Astrocyte of the hippocampus (primary cell): Measurements from ENCODE around the gene C1orf210.

Experiments
- DNase-seq: peaks from one replicate; pipeline ENCODE4 v3.0.0; 2011; ENCODE audit warnings: low read depth, low spot score

C1orf210 gene

DNA sequence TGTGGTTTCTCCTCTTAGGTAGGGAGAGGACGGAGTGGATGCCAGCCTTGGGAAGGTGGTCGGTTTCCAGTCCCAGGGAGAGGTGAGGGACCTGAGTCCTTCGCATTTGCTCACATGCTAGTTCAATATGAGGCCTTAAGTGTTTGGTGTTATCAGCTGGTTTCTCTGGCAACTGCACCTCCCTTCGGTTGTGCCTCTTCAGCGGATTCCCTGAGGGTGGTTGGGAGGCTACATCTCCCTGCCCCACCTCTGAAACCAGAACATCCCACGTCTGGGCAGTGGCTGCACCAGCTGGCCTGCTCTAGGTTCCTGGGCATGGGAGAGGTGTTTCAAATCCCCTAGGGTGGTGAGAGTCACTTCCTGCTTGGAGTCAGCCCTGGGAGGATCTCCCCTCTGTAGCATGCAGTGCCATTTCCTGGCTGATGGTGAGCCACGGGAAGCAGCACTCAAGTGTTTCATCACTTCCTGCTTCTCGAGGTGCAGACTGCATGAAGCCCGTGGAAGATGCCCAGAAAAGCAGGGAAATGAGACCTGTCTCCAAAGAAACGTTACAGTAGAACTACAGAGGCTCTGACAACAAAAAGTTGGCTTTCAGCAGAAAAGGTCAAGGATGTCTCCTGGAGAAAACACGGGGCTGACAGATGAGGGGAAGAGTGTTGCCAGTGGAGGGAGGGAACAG is 11.1 kb downstream of the C1orf210 start:
- DNase-seq: no peak

DNA sequence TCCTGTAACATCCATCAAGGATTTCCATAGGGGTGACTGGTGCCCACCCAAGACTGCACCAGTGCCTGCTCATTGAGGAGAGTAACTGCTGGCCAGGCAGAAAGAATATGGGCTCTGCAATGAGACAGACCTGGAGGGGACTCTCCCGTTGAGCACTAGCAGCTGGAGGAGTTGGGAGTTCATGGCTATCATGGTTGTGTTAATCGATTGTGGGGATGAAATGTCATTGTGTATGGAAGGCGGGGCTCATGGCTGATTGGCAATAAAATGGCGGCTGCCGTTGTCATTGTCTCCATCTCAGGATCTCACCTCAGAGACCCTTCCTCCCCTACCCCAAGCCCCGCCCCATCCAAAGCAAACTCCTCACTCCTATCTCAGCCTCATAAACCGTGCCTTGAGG is 11.7 kb downstream of the C1orf210 start:
- no peak for DNase-seq

DNA sequence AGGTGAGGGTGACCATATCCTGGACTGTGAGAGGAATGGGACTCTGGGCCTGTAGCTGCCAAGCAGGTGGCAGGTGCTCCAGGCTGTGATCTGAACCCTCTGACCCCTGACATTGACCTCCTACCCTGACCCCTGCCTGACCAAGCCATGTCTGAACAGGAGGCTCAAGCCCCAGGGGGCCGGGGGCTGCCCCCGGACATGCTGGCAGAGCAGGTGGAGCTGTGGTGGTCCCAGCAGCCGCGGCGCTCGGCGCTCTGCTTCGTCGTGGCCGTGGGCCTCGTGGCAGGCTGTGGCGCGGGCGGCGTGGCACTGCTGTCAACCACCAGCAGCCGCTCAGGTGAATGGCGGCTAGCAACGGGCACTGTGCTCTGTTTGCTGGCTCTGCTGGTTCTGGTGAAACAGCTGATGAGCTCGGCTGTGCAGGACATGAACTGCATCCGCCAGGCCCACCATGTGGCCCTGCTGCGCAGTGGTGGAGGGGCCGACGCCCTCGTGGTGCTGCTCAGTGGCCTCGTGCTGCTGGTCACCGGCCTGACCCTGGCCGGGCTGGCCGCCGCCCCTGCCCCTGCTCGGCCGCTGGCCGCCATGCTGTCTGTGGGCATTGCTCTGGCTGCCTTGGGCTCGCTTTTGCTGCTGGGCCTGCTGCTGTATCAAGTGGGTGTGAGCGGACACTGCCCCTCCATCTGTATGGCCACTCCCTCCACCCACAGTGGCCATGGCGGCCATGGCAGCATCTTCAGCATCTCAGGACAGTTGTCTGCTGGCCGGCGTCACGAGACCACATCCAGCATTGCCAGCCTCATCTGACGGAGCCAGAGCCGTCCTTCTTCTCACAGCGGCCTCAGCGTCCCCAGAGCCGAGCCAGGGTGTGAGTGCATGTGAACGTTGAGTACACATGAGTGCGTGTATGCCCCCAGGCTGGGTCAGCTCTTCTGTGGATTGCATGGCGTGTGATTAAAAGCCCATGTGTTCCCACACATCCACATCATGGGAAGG is 12.5 kb downstream of the C1orf210 start:
- no peak for DNase-seq

DNA sequence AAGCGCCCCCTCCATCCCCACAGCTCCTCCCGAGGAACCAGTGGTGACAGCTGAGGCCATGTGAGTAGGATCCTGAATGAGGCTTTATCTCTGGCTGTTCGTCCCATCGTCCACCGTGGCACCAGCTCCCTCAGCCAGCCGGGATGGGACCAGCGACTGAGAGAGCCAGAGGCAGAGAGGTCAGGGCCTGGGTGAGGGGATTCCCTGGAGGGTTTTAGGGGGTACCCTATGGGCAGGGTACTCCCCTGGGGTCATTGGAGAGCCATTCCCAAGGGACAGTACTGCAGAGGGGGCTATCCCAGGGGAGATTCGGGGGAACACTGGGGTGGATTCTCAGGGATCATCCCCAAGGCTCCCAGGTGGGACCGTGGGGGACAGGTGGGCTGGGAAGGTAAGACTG is 13.2 kb downstream of the C1orf210 start:
- no peak for DNase-seq

DNA sequence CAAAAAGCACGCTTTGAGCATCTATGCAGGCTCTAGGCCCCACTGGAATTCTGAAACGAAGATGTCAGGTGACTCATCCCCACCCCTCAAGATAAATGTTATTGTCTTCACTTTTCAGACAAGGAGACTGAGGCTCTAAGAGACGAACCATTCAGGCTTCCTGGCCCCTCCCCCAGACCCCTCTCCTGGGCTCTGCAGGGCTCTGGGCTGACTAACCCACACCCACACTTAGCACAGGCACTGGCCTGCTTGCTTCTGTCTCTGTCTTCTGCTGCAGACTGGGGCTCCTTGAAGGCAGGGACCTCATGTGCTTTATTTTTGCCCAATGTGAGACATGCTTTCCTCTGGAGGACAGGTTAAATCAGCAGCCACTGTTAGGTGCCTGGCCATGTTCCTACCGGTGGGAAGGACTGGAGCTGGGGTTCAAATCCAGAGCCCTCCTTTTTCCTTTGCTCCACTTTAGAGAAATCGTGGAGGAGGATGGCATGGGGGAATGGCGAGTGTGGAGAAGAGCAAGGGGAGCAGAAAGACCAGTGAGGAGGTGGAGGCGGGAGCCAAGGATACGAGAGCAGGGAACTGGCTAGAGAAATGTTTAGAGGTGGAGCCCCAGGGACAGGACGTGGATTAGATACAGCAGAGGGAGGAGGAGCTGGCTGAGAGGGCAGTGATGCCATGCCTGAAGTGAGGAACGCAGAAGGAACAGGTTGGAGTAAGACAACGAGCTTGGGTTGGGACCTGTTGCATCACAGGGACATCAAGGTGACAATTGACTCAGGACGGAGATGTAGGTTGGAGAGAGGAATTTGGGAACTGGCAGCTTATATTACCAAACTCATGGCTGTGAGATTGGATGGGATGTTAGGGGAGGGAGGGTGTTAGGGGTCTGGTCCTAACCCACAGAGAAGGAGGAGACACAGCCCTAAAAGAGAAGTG is 13.9 kb downstream of the C1orf210 start:
- DNase-seq: no peak

DNA sequence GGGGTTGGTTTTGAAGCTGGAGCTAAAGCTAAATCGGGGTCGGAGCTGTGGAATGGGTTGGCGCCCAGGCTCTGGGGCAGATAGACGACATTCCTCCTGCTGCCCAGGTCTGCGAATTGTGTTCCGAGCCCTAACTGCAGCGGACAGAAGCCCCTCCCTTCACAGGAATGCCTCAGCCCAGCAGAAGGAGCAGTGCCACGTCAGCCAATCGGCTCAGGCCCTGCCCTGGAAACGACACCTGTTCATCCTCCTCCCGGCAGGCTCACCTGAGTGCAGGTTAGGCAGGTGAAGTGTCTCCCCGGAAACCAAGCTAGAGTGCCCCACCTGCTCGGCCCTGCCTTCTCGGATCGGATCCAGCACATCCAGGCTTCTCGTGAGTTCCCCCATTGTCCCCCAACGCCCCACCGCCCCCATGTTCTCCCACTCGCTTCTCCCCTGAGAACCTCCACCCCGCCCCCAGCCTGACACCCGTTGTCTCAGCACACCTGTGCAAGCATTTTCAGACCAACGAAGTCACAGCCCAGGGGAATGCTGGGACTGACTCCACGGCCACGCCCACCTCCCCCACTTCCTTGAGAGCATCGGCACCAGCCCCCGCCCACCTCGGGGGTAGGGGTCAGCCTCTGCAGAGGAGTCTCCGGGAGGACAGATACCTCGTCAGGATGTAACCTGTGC is 14.8 kb downstream of the C1orf210 start:
- peak; percentile 29 for DNase-seq

DNA sequence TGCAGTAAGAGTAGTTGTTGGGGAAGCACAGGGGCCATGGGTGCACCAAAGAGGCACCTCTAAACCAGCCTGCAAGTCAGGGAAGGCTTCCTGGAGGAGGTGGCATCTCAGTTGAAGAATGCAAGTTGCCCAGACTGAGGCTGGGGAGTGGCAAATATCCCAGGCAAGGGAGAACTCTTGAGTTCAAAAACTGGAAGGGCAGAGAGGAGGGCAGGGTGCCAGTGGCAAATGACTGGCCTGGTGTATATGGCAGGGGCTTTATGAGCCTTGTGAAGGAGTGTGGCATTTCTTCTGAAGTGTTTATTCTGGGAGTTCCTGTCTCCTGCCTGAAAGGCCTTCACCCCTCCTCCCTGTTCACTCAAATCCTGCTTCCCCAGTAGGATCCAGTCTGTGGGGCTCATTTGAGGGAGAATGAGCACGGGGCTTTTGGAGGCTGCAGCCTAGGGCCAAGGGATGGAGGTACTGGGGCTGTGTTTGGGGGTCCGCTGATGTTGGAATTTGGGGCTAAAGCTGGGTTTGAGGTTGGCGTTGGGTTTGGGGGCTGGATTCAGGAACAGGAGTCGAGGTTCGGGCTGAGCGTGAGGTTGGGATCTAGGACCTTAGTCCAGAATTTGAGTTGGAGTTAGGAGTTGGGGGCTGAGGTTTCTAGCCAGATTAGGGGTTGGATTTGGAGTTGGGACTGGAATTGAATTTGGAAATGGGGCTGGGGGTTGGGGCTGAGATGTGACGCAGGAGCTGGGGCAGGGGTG is 15.6 kb downstream of the C1orf210 start, which contains the start of gene TMEM125:
TSS of gene TMEM125 (plus strand) at position 357 of the 749 bp plus-strand sequence. CDS start 2,740 bp downstream, outside the sequence.
- DNase-seq: no peak

DNA sequence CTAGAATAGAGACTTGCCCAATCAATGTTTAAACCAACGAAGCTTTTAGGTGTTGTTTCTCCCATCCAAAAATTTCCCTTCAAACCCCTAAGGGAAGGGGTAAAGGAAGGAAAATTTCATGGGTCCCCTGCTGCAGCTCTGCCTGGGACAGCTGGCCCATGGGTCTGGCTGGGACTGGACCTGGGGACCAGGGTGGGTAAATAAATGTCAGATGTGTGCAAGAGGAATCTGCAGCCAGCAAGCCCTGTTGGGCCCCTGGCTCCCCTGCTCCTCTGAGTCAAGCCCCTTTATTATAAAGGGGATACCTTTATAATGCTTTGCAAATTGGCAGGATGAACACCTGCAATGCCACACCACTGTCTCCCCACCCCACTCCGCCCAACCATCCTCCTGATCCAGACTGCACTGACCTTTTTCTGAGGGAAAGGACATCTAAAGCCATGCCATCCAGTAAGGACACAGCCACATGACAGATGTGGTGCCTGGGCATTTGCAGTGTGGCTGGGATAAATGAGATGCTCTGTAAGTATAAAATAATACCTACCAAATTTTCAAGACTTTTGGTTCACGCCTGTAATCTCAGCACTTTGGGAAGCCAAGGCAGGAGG is 17.5 kb downstream of the C1orf210 start:
- DNase-seq: no peak

DNA sequence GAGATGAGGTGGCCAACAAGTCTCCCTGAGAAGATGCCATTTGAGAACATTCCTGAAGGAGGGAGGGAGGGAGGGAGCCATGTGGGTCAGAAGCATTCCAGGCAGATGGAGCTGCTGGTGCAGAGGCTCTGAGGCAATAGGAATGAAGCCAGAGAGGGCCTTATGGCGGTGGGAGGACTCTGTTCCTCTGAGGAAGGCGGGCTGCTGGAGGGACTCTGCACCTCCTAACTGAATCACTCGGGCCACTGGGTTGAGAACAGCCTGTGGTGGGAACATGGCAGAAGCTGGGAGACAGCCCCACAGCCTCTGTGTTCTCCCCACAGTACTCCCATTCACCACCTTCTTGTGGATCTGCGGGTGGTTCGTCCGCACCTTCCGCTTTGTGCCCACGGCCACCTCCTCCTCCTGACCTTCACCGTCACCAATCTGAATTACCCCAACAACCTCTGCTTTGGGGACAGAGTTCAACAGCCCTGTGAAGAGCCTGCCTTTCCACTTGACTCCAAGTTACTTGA is 18.0 kb downstream of the C1orf210 start:
- DNase-seq: peak; percentile 72

DNA sequence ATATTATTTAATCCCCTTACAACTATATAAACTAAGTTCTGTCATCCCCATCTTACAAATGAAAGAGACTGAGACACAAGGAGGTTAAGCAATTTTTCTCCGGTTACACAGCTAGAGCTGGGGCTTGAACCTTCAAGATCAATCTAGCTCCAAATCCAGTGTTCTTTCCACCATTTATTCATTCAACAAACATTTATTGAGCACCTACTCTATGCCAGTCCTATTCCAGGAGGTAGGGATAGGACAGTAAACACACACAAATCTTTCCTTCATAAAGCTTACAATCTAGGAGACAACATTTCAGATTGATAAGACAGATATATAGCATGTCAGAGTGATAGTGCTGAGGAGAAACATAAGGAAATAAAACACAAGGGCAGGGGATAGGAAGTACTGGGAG is 18.5 kb downstream of the C1orf210 start:
- DNase-seq: no peak

DNA sequence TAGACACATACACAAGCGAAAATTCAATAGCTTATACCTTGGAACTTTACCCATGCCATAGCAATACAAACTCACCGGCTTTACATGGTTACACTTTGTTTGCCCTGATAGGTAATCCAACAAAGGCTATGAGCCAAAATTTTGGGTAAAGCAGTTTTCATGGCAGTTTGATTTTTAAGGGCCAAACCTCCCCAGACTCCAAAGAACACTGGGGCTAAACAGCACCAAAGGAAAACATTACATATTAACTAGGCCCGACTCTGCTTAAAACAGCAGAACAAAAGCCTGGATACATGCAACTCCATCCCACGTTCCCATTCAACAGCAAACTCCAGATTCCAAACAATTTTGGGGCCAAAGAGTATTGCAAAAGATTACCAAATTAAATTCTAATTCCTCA is 19.9 kb downstream of the C1orf210 start:
- DNase-seq: no peak

DNA sequence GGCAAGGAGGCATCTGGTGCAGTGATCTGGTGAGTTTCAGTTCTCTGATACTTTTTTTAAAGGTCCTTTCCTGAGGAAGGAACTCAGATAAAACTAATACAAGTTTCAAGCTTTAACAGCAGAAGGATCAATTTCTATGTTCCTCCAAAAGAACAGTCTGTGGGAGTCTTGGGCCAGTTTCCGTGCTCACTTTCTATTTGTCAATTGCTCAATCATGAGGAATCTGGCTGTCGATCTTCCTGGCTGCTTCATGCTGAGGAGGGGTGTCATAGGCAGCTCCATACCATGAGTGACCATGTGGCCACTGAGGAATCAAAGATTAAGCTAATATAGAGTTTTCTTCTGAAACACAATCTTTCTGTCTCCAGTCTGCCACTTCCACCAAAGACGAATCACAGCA is 27.0 kb downstream of the C1orf210 start:
- no peak for DNase-seq

DNA sequence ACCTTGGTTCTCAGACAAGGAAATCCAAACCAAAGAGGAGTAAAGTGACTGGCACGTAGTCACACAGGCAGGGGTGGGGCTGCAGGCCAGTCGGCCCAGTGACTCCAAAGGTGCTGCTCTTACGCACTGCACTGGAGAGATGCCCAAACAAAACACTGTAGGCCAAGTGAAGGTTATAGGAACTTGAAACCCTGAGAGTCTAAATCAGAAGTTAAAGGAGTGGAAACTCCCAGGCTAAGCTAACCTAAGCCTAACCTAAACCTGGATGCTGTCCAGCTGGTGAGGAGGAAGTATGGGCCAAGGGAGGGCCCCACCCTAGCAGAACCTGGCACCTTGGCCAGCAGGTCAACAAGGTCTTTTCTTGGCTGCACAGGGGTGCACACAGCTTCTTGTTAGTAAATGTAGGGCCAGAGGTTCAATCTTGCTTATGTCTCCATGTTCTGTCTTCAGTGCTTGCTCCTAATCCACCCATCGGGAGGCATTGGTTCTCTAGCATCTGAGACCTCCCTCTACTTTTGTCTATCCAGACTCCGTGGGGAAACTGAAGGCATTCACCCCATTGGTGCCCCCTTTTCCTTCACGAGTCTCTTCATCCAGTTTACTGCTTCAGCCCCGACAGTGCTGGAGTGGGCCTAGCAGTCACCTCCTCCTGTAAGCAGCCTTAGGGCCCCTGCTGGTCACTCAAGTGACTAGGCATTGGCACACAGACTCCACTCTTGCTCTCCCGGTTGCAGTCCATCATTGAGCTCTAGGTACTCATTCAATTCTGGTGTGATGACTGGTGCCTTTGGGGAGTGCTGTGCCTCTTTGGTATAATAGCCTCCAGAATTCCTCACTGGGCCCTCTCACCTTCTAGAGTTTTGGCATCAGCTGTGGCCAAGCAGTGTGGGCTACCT is 28.5 kb downstream of the C1orf210 start:
- no peak for DNase-seq

DNA sequence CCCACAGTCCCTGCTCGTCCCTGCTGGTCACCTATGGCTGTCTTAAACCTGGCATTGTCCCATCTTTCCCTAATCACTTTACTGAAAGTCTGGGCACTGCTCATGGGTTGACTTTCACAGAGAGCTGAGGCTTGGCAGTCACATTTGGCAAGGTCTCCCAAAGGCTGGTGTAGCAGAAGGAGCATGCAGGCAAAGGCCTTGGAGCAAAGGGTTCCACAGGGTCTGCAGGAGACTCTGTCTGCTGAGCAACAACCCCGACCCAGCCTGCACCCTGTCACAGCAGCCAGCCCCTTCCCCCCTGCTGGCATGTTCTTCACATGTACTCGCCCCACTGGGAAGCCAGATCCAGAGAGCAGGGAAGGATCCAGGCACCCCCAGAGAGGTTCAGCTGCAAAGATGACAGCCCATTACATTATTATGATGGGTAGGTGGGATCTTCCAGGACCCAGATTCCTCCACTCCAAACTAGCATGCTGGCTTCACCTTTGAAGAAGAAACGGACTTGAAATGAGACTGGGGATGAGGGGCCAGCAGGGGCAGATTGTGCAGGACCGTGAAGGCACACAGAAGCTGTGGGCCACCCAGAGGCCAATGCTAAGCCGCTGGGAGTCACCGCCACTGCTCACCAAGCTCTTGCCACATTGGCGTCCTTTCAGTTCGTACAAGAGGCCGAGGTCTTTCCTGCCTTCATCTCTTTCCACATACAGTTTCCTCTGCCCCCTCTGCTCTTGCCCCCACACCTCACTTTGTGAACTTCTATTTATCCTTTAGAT is 29.8 kb downstream of the C1orf210 start:
- no peak for DNase-seq

DNA sequence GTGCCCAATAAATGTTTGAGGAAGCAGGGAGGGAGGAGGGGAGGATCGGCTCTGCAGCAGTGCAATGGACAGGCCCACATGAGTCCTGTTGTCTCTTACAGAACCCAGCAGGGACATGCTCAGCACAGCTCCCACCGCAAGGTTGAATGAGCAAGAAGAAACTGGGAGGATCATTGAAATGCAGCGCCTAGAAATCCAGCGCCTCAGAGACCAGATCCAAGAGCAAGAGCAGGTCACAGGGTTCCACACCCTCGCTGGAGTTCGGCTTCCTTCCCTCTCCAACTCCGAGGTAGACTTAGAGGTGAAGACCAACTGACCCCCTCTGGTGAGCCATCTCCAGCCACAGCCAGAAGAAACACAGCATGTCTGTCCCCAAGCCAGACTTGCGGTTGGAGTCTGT is 31.5 kb downstream of the C1orf210 start:
- no peak for DNase-seq

DNA sequence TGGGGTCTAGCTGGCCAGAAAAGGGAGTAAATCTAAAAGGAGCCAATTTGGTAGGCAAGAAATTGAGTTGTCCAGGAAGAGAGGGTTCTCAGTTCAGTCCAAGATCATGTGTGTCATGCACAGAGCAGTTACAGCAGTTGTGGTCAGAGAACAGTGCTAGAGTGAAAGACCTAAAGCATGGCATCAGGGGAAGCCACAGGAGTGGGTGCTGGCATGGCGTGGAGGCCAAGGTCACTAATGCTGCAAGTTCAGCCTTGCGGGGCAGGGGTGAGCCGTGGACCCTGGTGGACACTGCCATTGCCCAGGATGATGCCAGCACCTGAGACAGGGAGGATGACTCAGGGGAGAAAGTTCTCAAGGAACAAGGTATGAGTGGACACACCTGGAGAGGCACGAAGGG is 32.2 kb downstream of the C1orf210 start:
- DNase-seq: no peak

DNA sequence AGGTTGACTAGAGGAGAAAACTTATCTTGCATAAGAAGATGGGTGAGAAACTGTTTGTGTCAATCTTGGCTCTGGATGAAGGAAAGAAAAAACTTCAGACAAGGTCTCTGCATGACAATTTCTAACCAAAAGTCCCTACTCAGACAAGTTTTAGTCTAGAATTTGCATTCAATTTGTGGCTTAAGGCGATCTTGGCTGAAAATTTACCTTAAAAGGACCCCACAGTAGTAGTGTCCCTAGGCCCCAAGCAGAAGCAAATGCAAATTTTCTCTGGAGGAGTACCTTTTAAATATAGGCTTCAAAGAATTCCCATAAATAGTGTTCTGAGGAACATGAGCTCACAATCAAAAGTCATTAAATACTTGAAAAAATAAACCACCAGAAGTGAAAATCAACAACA is 33.2 kb downstream of the C1orf210 start:
- no peak for DNase-seq

DNA sequence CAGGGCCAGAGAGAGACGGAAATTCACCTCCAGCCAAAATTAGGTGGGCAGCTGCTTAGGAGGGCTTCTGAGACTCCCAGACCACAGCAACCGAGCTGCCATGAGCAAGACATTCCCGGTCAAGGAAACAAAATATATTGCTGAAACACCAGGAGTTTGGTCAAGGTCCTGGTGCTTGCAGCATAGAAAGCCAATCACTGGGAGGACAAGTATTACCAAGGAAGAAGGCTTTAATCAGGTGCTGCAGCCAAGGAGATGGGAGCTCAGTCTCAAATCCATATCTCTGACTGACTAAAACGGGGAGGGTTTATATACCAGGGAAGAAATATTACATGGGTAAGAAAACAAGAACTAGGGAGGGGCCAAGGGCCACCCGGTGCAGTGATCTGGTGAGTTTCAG is 34.4 kb downstream of the C1orf210 start:
- no peak for DNase-seq
